Ishikawa (cell line): ENCODE results near the gene ACOX2.

Experiments
- CEBPB ChIP-seq: IDR thresholded peaks from 2 replicates; pipeline ENCODE4 v1.6.1; 2012
- CREB1 ChIP-seq: IDR thresholded peaks from 2 replicates; pipeline ENCODE4 v1.6.1; 2012; ENCODE audit warnings: low read depth
- EGR1 ChIP-seq: IDR thresholded peaks from 2 replicates; pipeline ENCODE4 v1.6.1; 2012
- EP300 ChIP-seq: IDR thresholded peaks from 2 replicates; pipeline ENCODE4 v1.6.1; 2012; ENCODE audit warnings: borderline replicate concordance
- FOXM1 ChIP-seq: IDR thresholded peaks from 2 replicates; pipeline ENCODE4 v1.6.1; 2012; ENCODE audit warnings: low read depth, borderline replicate concordance
- MAX ChIP-seq: IDR thresholded peaks from 2 replicates; pipeline ENCODE4 v1.6.1; 2012
- NFIC ChIP-seq: IDR thresholded peaks from 2 replicates; pipeline ENCODE4 v1.6.1; 2012
- RAD21 ChIP-seq: IDR thresholded peaks from 2 replicates; pipeline ENCODE4 v1.6.1; 2012; ENCODE audit warnings: low read depth
- REST ChIP-seq: IDR thresholded peaks from 2 replicates; pipeline ENCODE4 v1.6.1; 2012; ENCODE audit warnings: low read depth, mild to moderate bottlenecking
- TAF1 ChIP-seq: IDR thresholded peaks from 2 replicates; pipeline ENCODE4 v1.6.1; 2012; ENCODE audit warnings: low read depth, mild to moderate bottlenecking
- TCF12 ChIP-seq: IDR thresholded peaks from 2 replicates; pipeline ENCODE4 v1.6.1; 2012; ENCODE audit warnings: low read depth
- TEAD4 ChIP-seq: IDR thresholded peaks from 2 replicates; pipeline ENCODE4 v1.6.1; 2012
- YY1 ChIP-seq: IDR thresholded peaks from 2 replicates; pipeline ENCODE4 v1.6.1; 2012; ENCODE audit warnings: low read depth
- ZBTB7A ChIP-seq: IDR thresholded peaks from 2 replicates; pipeline ENCODE4 v1.6.1; 2012; ENCODE audit warnings: low read depth
- TF ChIP-seq, protein P1 (sequence below): IDR thresholded peaks from 2 replicates; pipeline ENCODE4 v1.6.1; 2012

Gene ACOX2

GRCh38 chr3:58494107-58494506, 42.9 kb downstream of the ACOX2 start:
- TF ChIP-seq YY1 (no peak), EP300 (no peak), TEAD4 (no peak), CREB1 (no peak), TAF1 (no peak), MAX (no peak), CEBPB (no peak), TCF12 (no peak), ZBTB7A (no peak), FOXM1 (no peak), REST (no peak), NFIC (no peak), EGR1 (no peak), RAD21 (no peak)
- TF ChIP-seq, protein P1, sequence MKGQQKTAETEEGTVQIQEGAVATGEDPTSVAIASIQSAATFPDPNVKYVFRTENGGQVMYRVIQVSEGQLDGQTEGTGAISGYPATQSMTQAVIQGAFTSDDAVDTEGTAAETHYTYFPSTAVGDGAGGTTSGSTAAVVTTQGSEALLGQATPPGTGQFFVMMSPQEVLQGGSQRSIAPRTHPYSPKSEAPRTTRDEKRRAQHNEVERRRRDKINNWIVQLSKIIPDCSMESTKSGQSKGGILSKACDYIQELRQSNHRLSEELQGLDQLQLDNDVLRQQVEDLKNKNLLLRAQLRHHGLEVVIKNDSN: no peak

- TF ChIP-seq, protein P1: no peak
- TF ChIP-seq TCF12: no peak
- TF ChIP-seq MAX: no peak
- no peak for TF ChIP-seq CREB1
- no peak for TF ChIP-seq YY1
- TF ChIP-seq CEBPB: no peak
- no peak for TF ChIP-seq EP300
- no peak for TF ChIP-seq TEAD4
These were observed 44.5 kb downstream of the ACOX2 start for GRCh38 chr3:58492494-58492905.

DNA sequence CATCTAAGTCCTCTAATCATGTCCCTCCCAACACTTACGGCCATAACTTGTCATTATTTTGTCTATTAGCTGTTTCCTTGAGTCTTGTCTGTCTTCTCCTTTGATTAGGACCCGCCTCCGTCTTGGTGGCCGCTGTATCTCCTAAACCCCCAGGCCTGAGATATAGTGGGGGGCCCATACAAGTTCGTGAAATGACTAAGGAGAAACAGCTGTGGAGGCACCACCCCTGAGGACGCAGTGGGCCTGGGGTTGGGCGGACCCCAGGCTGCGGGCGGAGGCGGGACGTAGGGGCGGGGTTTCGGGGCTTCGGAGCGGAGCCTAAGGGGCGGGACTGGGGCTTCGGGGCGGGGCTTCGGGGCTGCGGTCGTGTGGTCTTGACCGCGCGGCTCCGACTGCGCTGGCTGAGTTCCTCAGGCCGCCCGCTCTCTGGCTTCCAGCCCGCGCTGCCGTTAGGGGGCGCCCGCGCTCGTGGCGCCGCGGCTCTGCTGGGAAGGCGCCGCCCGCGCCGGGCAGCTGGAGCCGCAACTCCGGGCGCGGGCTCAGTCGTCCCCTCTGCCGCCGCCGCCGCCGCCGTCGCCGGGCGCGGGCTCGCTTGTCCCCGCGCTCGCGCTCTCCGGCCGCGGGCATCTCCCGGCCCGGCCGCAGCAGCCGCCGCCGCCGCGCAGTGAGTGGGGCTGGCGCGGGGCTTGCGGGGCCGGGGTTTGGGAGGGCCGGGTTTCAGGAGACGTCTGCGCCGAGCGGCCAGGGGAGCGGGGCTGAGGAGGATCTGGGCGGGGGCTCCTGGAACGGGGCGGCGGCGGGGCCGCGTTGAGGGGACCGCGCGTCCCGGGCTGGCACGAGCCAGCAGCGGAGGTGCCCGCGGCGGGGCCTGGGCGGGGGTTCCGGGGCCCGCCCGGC, 45.2 kb downstream of the ACOX2 start, which contains the start of gene KCTD6:
KCTD6 (plus strand) TSS at position 591 of the 897 bp plus-strand sequence. CDS start 6,660 bp downstream, outside the sequence.
- TF ChIP-seq MAX: peak; percentile 32; the same call in 1 of the 2 replicates
- no peak for TF ChIP-seq REST
- TF ChIP-seq TCF12: no peak
- TF ChIP-seq TAF1: no peak; the same call in 1 of the 2 replicates
- no peak for TF ChIP-seq FOXM1
- peak; percentile 75 for TF ChIP-seq RAD21
- no peak; the same call in 1 of the 2 replicates for TF ChIP-seq ZBTB7A
- 0 out of 2 replicates have a peak, but pooled peaks have one; percentile 25 for TF ChIP-seq EP300
- no peak for TF ChIP-seq EGR1
- no peak for TF ChIP-seq YY1
- TF ChIP-seq, protein P1: no peak

DNA sequence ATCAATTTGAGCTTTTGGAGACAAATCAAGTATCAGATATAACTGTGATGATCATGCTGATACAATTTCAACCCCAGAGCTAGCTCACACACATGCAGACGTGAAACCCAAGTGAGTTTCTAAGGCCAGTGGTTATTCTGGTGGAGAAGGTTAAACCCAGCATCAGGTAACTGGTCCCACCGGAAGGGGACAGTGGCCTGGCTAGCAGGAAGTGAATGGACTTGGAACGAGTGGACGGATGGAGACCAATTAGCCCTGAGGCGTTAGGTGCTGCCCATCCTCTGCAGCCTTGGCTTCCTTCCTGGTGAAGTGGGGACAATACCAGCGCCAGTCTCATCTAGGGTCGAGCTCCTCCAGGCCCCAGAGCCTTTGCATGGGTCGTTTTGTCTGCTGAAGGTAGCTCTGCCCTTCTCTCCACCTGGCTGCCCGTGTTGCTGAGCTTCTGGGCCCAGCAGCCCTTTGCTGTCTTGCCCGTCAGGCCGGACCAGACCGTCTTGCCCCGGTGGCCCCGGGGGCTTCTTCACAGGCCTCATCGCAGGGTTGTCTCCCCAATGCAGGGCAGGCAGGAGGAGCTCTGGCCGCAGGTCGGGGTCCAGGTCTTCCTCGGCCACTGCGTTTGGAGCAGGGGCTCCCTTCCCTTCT, 46.0 kb downstream of the ACOX2 start:
- TF ChIP-seq ZBTB7A (no peak), EGR1 (no peak), MAX (no peak), CREB1 (no peak), TAF1 (no peak), FOXM1 (no peak), TEAD4 (no peak), TCF12 (no peak)
- TF ChIP-seq, protein P1: no peak
